CD8-positive, alpha-beta memory T cell (primary cell): ENCODE measurements around the gene LGR6. TPM values are rescaled to one million over a fixed set of nuclear protein-coding genes. Genes with fewer than 3 reads are reported as not detected.

Experiments
- CTCF ChIA-PET: fragments of 350-600 bp; sonication (Branson Sonifier 250); formaldehyde crosslinking; loops from one replicate; lab custom pipeline; 2021; ENCODE audit warnings: antibody characterized with exemption; lab: Charles Lee
- POLR2A ChIA-PET: fragments of 350-600 bp; sonication (Branson Sonifier 250); formaldehyde crosslinking; loops from one replicate; lab custom pipeline; 2021; ENCODE audit warnings: antibody characterized with exemption; lab: Charles Lee
- DNase-seq, 5 donors: peaks; one replicate each; pipeline versions ENCODE4 v3.0.0 to v3.0.0-alpha.2; 2020 to 2022; ENCODE audit warnings: mixed read lengths in 1 of 5
- H3K27ac ChIP-seq: one replicate; pipeline ENCODE4 v1.7.0; 2013; ENCODE audit warnings: low read depth, mild to moderate bottlenecking, low read length, moderate library complexity
- H3K27me3 ChIP-seq: 2 replicates; pipeline ENCODE4 v1.7.0; 2013; ENCODE audit warnings: low read length, mild to moderate bottlenecking; ENCODE audit not compliant: insufficient read depth, poor library complexity, severe bottlenecking
- H3K36me3 ChIP-seq: 2 replicates; pipeline ENCODE4 v1.7.0; 2013; ENCODE audit warnings: mild to moderate bottlenecking, low read length, moderate library complexity; ENCODE audit not compliant: insufficient read depth
- H3K4me1 ChIP-seq: 2 replicates; pipeline ENCODE4 v1.7.0; 2013; ENCODE audit warnings: mild to moderate bottlenecking, low read length, moderate library complexity; ENCODE audit not compliant: insufficient read depth
- H3K4me3 ChIP-seq: 2 replicates; pipeline ENCODE4 v1.7.0; 2013; ENCODE audit warnings: mild to moderate bottlenecking, low read length
- H3K9me3 ChIP-seq: 2 replicates; pipeline ENCODE4 v1.7.0; 2013; ENCODE audit warnings: mild to moderate bottlenecking, low read length
- H3K27ac Mint-ChIP-seq, 8 donors: one replicate each; pipeline ENCODE4 v1.8.0; 2020 to 2021; ENCODE audit warnings: mixed read lengths in 8 of 8, mild to moderate bottlenecking in 6 of 8, inconsistent platforms in 3 of 8, moderate library complexity in 3 of 8
- H3K27me3 Mint-ChIP-seq, 2 donors: one replicate each; pipeline ENCODE4 v1.8.0; 2020 to 2021; ENCODE audit warnings: mixed read lengths in 2 of 2, mild to moderate bottlenecking in 1 of 2, moderate library complexity in 1 of 2
- H3K36me3 Mint-ChIP-seq, 3 donors: one replicate each; pipeline ENCODE4 v1.8.0; 2020 to 2021; ENCODE audit warnings: mixed read lengths in 3 of 3, inconsistent platforms in 1 of 3, mild to moderate bottlenecking in 1 of 3
- H3K4me1 Mint-ChIP-seq, 3 donors: one replicate each; pipeline ENCODE4 v1.8.0; 2020 to 2021; ENCODE audit warnings: mixed read lengths in 3 of 3, inconsistent platforms in 1 of 3, mild to moderate bottlenecking in 1 of 3
- H3K4me3 Mint-ChIP-seq, 7 donors: one replicate each; pipeline ENCODE4 v1.8.0; 2020 to 2021; ENCODE audit warnings: mixed read lengths in 7 of 7, mild to moderate bottlenecking in 6 of 7, moderate library complexity in 4 of 7, inconsistent platforms in 2 of 7
- H3K9me3 Mint-ChIP-seq, 5 donors: one replicate each; pipeline ENCODE4 v1.8.0; 2020 to 2022; ENCODE audit warnings: mixed read lengths in 5 of 5, mild to moderate bottlenecking in 3 of 5, moderate library complexity in 2 of 5, inconsistent platforms in 1 of 5
- polyA plus RNA-seq: library from polyadenylated mRNA; unstranded; fragments of 300-500 nt; fragmentation: Illumina TruSeq; gene quantifications from one replicate; pipeline ENCODE4 v1.2.3, GENCODE V29; 2021
- total RNA-seq, 2 experiments: library from RNA; stranded (reverse); gene quantifications; one replicate each; pipeline ENCODE4 v1.2.3, GENCODE V29; 2021

The LGR6 gene
- total and polyA plus RNA-seq, 3 experiments from 2014 or later = 0.40 to 3.1 (median 0.53) TPM

DNA sequence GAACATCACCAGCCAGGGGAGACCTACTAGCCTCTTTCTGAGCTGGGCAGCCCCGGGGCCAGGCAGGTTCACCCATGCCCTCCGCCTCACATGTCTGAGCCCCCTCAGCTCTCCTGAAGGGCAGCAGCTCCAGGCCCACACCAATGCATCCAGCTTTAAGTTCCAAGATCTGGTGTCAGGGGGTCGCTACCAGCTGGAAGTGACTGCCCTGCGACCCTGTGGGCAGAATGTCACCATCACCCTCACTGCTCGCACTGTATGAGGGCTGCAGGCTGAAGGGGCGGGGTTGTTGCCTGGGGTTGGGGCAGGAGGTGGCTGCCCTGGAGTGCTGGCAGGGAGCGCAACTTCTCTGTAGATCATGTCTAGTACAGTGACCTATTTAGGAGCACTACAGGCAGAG, 24.7 kb upstream of the LGR6 start:
- no peaks in the 10 kb centered on the region for H3K27me3 ChIP-seq
- Mint-ChIP-seq H3K27me3 (no peaks in the 10 kb centered on the region), H3K4me1 (peaks cover 18 to 39% (median 33%) of the 10 kb centered on the region in 3 donors), H3K9me3 (no peaks in the 10 kb centered on the region), H3K36me3 (no peaks in the 10 kb centered on the region), H3K4me3 (no peak overlapping the region), H3K27ac (no peak overlapping the region)
- H3K36me3 ChIP-seq = no peaks in the 10 kb centered on the region
- no peak for DNase-seq
- H3K4me3 ChIP-seq = no peak overlapping the region
- CTCF ChIA-PET = interaction anchor here (3.8 kb wide), 1 partner anchor 13 kb away, joined by 16 read pairs; no protein-coding TSS in a partner anchor
- H3K9me3 ChIP-seq = no peaks in the 10 kb centered on the region
- peaks cover 25% of the 10 kb centered on the region for H3K4me1 ChIP-seq
- no peak overlapping the region for H3K27ac ChIP-seq
- POLR2A ChIA-PET = interaction anchor here (0.6 kb wide), 1 partner anchor 29 kb away, joined by 3 read pairs; no protein-coding TSS in a partner anchor

DNA sequence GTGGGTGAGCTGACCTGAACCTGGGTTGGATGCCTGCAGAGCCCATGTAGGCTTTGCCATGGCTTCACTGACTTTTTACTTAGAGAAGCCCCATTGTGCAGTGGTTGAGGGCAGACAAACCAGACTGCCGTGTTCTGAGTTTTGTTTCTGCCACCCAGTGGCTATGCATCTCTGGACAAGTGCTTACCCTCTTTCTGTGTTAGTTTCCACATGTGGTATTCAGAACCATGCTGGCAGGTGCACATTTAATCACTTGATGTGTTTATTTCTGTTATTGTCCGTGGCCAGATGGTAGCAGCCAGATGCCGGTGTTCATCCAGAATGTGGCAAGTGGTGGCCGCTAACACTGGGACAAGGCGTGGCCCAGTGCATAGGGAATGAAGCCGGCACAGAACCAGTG, 22.9 kb upstream of the LGR6 start:
- Mint-ChIP-seq H3K4me3 (no peak overlapping the region), H3K36me3 (no peaks in the 10 kb centered on the region), H3K9me3 (no peaks in the 10 kb centered on the region), H3K27ac (peak overlapping the region in 1 of 8 donors; percentile 68), H3K4me1 (peaks cover 7 to 21% (median 15%) of the 10 kb centered on the region in 3 donors), H3K27me3 (no peaks in the 10 kb centered on the region)
- Histone ChIP-seq H3K9me3 (no peaks in the 10 kb centered on the region), H3K4me1 (peaks cover 6% of the 10 kb centered on the region), H3K4me3 (no peak overlapping the region), H3K36me3 (no peaks in the 10 kb centered on the region), H3K27ac (no peak overlapping the region), H3K27me3 (no peaks in the 10 kb centered on the region)
- ChIA-PET POLR2A (no interaction called here), CTCF (interaction anchor here (1.1 to 3.8 kb wide), 2 partner anchors 15 kb away, joined by 3 to 16 read pairs; no protein-coding TSS in a partner anchor)
- DNase-seq = no peak

- Mint-ChIP-seq H3K27ac (no peak overlapping the region), H3K9me3 (no peaks in the 10 kb centered on the region), H3K4me1 (peaks cover 4 to 13% (median 8%) of the 10 kb centered on the region in 3 donors), H3K27me3 (no peaks in the 10 kb centered on the region), H3K4me3 (no peak overlapping the region), H3K36me3 (no peaks in the 10 kb centered on the region)
- ChIA-PET CTCF (interaction anchor here (1.1 to 3.8 kb wide), 2 partner anchors 14 to 16 kb away, joined by 3 to 16 read pairs; no protein-coding TSS in a partner anchor), POLR2A (no interaction called here)
- Histone ChIP-seq H3K27ac (no peak overlapping the region), H3K27me3 (no peaks in the 10 kb centered on the region), H3K36me3 (no peaks in the 10 kb centered on the region), H3K4me1 (no peaks in the 10 kb centered on the region), H3K4me3 (no peak overlapping the region), H3K9me3 (no peaks in the 10 kb centered on the region)
- no peak for DNase-seq
Observed at GRCh38 chr1:202171292-202172014, 22.1 kb upstream of the LGR6 start.

DNA sequence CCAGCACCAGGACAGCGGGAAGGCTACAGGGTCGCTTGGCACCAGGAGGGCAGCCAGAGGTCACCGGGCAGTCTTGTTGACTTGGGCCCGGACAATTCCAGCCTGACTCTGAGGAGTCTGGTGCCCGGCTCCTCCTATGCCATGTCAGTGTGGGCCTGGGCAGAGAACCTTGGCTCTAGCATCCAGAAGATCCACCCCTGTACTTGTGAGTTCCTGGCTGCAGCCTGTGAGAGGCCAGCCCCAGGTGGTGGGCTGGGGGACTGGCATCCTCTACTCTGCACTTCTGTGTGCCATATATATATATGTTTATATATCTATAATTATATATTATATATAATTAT, 21.6 kb upstream of the LGR6 start:
- Mint-ChIP-seq H3K4me3 (no peak overlapping the region), H3K4me1 (peaks cover 2 to 9% (median 3%) of the 10 kb centered on the region in 3 donors), H3K9me3 (no peaks in the 10 kb centered on the region), H3K27ac (no peak overlapping the region), H3K27me3 (no peaks in the 10 kb centered on the region), H3K36me3 (no peaks in the 10 kb centered on the region)
- no peak for DNase-seq
- ChIA-PET POLR2A (no interaction called here), CTCF (interaction anchor here (3.8 kb wide), 1 partner anchor 16 kb away, joined by 16 read pairs; no protein-coding TSS in a partner anchor)
- Histone ChIP-seq H3K27ac (no peak overlapping the region), H3K36me3 (no peaks in the 10 kb centered on the region), H3K27me3 (no peaks in the 10 kb centered on the region), H3K4me1 (no peaks in the 10 kb centered on the region), H3K4me3 (no peak overlapping the region), H3K9me3 (no peaks in the 10 kb centered on the region)

GRCh38 chr1:202173993-202174392, 19.6 kb upstream of the LGR6 start:
- no peaks in the 10 kb centered on the region for H3K9me3 Mint-ChIP-seq
- peak overlapping the region in 1 of 8 donors; percentile 24 for H3K27ac Mint-ChIP-seq
- Histone ChIP-seq H3K9me3 (no peaks in the 10 kb centered on the region), H3K36me3 (no peaks in the 10 kb centered on the region), H3K4me3 (no peak overlapping the region), H3K27ac (no peak overlapping the region), H3K27me3 (no peaks in the 10 kb centered on the region), H3K4me1 (no peaks in the 10 kb centered on the region)
- no peaks in the 10 kb centered on the region for H3K36me3 Mint-ChIP-seq
- POLR2A ChIA-PET = interaction anchor here (0.6 kb wide), 2 partner anchors 38 to 219 kb away, joined by 3 to 17 read pairs; no protein-coding TSS in a partner anchor
- no peak overlapping the region for H3K4me3 Mint-ChIP-seq
- CTCF ChIA-PET = interaction anchor here (1.0 to 1.7 kb wide), 5 partner anchors 11 to 19 kb away, joined by 3 to 5 read pairs (median 4); partner anchors contain the start of gene PTPN7
- no peak for DNase-seq
- H3K27me3 Mint-ChIP-seq = no peaks in the 10 kb centered on the region
- H3K4me1 Mint-ChIP-seq = peaks cover 0 to 6% (median 0%) of the 10 kb centered on the region in 3 donors

- H3K27ac ChIP-seq = no peak overlapping the region
- no peak overlapping the region for H3K4me3 ChIP-seq
- Mint-ChIP-seq H3K4me3 (no peak overlapping the region), H3K4me1 (no peaks in the 10 kb centered on the region), H3K27ac (no peak overlapping the region), H3K27me3 (peaks cover 0 to 2% of the 10 kb centered on the region in 2 donors), H3K9me3 (no peaks in the 10 kb centered on the region), H3K36me3 (no peaks in the 10 kb centered on the region)
- ChIA-PET POLR2A (no interaction called here), CTCF (interaction anchor here (0.9 to 2.4 kb wide), 2 partner anchors 8 to 11 kb away, joined by 3 to 6 read pairs; no protein-coding TSS in a partner anchor)
- no peaks in the 10 kb centered on the region for H3K36me3 ChIP-seq
- H3K27me3 ChIP-seq = no peaks in the 10 kb centered on the region
- no peaks in the 10 kb centered on the region for H3K4me1 ChIP-seq
- DNase-seq = no peak
- H3K9me3 ChIP-seq = no peaks in the 10 kb centered on the region
Observed at GRCh38 chr1:202176949-202177927, 16.4 kb upstream of the LGR6 start.

GRCh38 chr1:202179828-202180750, 13.5 kb upstream of the LGR6 start:
- no peak for DNase-seq
- ChIA-PET POLR2A (no interaction called here), CTCF (interaction anchor here (0.9 to 3.1 kb wide), 6 partner anchors 9 to 540 kb away, joined by 3 to 10 read pairs (median 4); partner anchors contain the start of genes LGR6 and PTPN7)
- Mint-ChIP-seq H3K27ac (peak overlapping the region in 1 of 8 donors; percentile 29), H3K27me3 (peaks cover 0 to 2% of the 10 kb centered on the region in 2 donors), H3K9me3 (no peaks in the 10 kb centered on the region), H3K36me3 (no peaks in the 10 kb centered on the region), H3K4me1 (peaks cover 11 to 14% (median 13%) of the 10 kb centered on the region in 3 donors), H3K4me3 (no peak overlapping the region)
- no peaks in the 10 kb centered on the region for H3K27me3 ChIP-seq
- peaks cover 8% of the 10 kb centered on the region for H3K4me1 ChIP-seq
- H3K36me3 ChIP-seq = no peaks in the 10 kb centered on the region
- H3K4me3 ChIP-seq = no peak overlapping the region
- H3K27ac ChIP-seq = no peak overlapping the region
- no peaks in the 10 kb centered on the region for H3K9me3 ChIP-seq
